Activated naive CD8-positive, alpha-beta T cell treated with anti-CD3 and anti-CD28 coated beads for 36 hours (primary cell): ENCODE results near the gene AK9. TPM values are rescaled to one million over a fixed set of nuclear protein-coding genes. Genes with fewer than 3 reads are reported as not detected.
"Not testable (repeated sequence)": the region's sequence is repeated elsewhere in the genome, so short reads cannot be mapped to it uniquely, and the experiment has no call there.

ENCODE experiments used
- DNase-seq: peaks from one replicate; pipeline ENCODE4 v3.0.0; 2021
- H3K27ac Mint-ChIP-seq: one replicate; pipeline ENCODE4 v1.8.0; 2022; ENCODE audit warnings: mild to moderate bottlenecking, moderate library complexity, mixed read lengths
- H3K27me3 Mint-ChIP-seq: one replicate; pipeline ENCODE4 v1.8.0; 2022; ENCODE audit warnings: mild to moderate bottlenecking, mixed read lengths
- H3K36me3 Mint-ChIP-seq: one replicate; pipeline ENCODE4 v1.8.0; 2021; ENCODE audit warnings: mild to moderate bottlenecking, mixed read lengths
- H3K4me1 Mint-ChIP-seq: one replicate; pipeline ENCODE4 v1.8.0; 2021; ENCODE audit warnings: mixed read lengths
- H3K4me3 Mint-ChIP-seq: one replicate; pipeline ENCODE4 v1.8.0; 2022; ENCODE audit warnings: mild to moderate bottlenecking, moderate library complexity, mixed read lengths
- H3K9me3 Mint-ChIP-seq: one replicate; pipeline ENCODE4 v1.8.0; 2022; ENCODE audit warnings: mixed read lengths
- total RNA-seq, 2 experiments: library from RNA; stranded (reverse); gene quantifications; one replicate each; pipeline ENCODE4 v1.2.3, GENCODE V29; 2021

AK9 gene
- total RNA-seq, 2 experiments from 2014 or later = 3.1 to 3.9 TPM

DNA sequence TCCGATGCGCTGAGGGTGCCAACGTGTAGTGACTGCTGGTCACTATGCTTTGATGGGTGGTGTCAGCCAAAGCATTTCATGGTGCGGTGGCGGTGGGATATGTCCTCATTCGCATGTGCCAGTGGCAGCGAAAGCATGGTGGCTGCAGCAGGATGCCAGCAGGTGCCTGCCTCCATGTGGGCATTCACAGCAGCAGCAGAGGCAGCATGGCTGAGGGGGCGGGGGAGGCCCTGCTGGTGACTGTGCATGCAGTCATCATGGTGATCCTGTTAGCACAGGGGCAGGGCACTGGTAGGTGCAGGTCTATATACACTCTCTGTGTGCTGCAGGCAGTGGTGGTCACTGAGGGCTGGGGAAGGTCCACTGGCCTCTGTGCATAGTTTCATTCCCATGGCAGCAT is 22.1 kb upstream of the AK9 start:
- no peak overlapping the region for H3K27ac Mint-ChIP-seq
- DNase-seq = no peak
- H3K9me3 Mint-ChIP-seq = peaks cover 10% of the 10 kb centered on the region
- no peak overlapping the region for H3K4me3 Mint-ChIP-seq
- H3K36me3 Mint-ChIP-seq = peaks cover 14% of the 10 kb centered on the region
- H3K4me1 Mint-ChIP-seq = peaks cover 5% of the 10 kb centered on the region
- H3K27me3 Mint-ChIP-seq = no peaks in the 10 kb centered on the region

DNA sequence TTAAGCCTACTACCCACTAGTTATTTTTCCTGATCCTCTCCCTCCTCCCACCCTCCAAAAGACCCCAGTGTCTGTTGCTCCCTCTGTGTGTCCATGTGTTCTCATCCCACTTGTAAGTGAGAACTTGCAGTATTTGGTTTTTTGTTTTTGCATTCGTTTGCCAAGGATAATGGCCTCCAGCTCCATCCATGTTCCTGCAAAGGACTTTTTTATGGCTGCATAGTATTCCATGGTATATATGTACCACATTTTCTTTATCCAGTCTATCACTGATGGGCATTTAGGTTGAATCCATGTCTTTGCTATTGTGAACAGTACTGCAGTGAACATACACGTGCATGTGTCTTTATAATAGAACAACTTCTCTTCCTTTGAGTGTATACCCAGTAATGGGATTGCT is 17.1 kb upstream of the AK9 start:
- peaks cover 15% of the 10 kb centered on the region for H3K36me3 Mint-ChIP-seq
- not testable (repeated sequence) for H3K27me3 Mint-ChIP-seq, DNase-seq, H3K4me3 Mint-ChIP-seq, H3K27ac Mint-ChIP-seq
- peaks cover 14% of the 10 kb centered on the region for H3K4me1 Mint-ChIP-seq
- H3K9me3 Mint-ChIP-seq = peaks cover 10% of the 10 kb centered on the region

DNA sequence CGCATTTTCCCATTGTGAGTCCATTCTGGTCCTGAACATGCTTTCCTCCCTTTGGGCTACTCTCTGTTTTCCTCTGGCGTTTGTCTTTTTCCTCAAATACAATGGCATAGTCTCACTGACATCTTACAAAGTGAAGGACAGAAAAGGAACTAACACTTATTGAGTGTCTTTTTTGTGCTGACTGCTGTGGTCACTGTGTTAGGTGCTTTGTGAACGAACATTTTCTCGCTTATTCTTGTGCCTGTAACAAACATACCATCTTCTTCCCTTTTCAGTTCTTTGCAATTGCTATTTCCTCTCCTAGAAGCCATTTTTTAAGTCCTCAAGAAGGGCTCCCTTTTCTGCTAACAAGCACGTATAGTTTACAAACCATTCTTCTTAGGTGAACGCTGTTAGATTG is 15.5 kb upstream of the AK9 start:
- peaks cover 10% of the 10 kb centered on the region for H3K9me3 Mint-ChIP-seq
- H3K36me3 Mint-ChIP-seq = peaks cover 15% of the 10 kb centered on the region
- no peak overlapping the region for H3K4me3 Mint-ChIP-seq
- H3K27ac Mint-ChIP-seq = no peak overlapping the region
- H3K4me1 Mint-ChIP-seq = peaks cover 20% of the 10 kb centered on the region
- no peak for DNase-seq
- no peaks in the 10 kb centered on the region for H3K27me3 Mint-ChIP-seq

DNA sequence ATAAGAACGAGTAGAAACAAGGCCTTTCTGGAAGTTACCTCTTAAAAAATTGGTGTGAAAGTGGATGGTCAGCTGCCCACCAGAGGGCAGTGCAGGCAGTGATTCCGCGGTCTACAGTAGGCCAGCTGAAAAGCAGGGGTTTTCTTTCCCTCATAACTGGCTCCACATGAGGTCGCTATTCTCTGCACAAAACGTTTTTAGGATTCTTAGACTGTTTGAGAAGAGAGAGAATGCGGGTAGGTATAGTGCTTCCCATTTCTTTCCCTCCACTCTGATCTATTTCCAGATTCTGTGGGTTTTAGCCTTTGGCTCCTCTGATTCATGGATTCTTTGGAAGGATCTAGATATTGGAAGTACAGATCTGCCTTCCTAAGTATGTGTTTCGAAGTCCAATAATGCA is 14.3 kb upstream of the AK9 start:
- peak; percentile 71 for DNase-seq
- H3K27me3 Mint-ChIP-seq = no peaks in the 10 kb centered on the region
- H3K36me3 Mint-ChIP-seq = peaks cover 13% of the 10 kb centered on the region
- H3K4me1 Mint-ChIP-seq = peaks cover 19% of the 10 kb centered on the region
- H3K4me3 Mint-ChIP-seq = no peak overlapping the region
- H3K9me3 Mint-ChIP-seq = peaks cover 7% of the 10 kb centered on the region
- no peak overlapping the region for H3K27ac Mint-ChIP-seq

DNA sequence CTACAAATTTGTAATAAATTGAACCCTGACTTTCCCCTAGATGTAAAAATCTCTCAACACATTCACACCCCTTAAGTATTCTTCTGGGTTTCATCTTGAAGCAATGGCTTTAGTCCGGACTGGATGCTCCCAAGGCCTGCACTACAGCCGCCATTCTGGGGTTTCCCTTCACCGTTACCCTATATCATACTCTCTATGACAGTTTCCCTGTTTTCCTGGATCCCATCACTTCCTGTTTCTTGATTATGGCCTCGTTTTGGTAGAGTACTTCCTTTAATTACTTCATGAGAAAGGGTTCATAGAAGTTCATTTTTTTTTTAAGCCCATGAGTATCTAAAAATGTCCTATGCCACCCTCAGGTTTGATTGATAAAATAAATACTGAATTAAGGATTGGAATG is 11.8 kb upstream of the AK9 start:
- no peak overlapping the region for H3K4me3 Mint-ChIP-seq
- no peaks in the 10 kb centered on the region for H3K9me3 Mint-ChIP-seq
- no peak overlapping the region for H3K27ac Mint-ChIP-seq
- H3K4me1 Mint-ChIP-seq = peaks cover 19% of the 10 kb centered on the region
- no peaks in the 10 kb centered on the region for H3K27me3 Mint-ChIP-seq
- no peaks in the 10 kb centered on the region for H3K36me3 Mint-ChIP-seq
- no peak for DNase-seq

DNA sequence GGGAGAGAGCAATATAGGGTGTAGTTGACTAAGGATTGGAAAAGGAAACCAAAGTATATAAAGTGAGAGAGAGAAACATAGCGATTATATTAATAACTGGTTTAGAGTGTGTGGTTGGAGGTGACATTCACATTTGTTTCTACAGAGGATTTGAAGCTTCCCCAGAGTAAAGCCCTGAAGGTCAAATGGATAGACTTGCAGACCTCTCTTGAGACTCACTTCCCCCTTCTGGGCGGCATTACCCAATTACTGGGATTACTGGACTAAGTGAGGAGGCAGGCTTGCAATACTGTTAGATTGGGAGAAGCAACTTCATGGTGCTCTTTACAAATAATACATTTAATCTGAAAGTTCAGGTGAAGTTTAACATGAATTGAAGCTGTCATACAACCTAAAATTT is 10.8 kb upstream of the AK9 start:
- Mint-ChIP-seq H3K4me1 (peaks cover 19% of the 10 kb centered on the region), H3K27ac (peak overlapping the region; percentile 19), H3K4me3 (no peak overlapping the region), H3K27me3 (no peaks in the 10 kb centered on the region), H3K36me3 (no peaks in the 10 kb centered on the region), H3K9me3 (no peaks in the 10 kb centered on the region)
- no peak for DNase-seq

DNA sequence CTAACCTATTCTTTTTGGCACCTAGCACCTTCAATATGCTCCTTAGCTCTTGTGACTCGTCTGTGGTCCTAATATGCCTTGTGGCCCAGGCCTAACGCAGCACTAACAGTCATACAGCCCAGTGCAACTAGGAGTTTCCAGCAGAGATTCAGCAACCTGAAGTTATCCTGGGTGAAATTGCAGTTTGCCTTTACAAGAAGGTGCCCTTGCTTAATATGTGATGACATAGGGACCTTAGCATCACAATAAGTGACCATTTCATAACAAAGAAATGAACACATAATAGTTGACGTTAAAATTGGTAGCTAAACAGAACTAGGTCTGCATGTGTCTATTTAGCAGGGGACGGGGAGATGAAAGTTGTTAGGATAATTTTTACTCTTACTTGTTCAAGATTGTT is 10.2 kb upstream of the AK9 start:
- Mint-ChIP-seq H3K27me3 (no peaks in the 10 kb centered on the region), H3K36me3 (no peaks in the 10 kb centered on the region), H3K4me1 (peaks cover 17% of the 10 kb centered on the region), H3K9me3 (no peaks in the 10 kb centered on the region), H3K4me3 (no peak overlapping the region), H3K27ac (no peak overlapping the region)
- no peak for DNase-seq

DNA sequence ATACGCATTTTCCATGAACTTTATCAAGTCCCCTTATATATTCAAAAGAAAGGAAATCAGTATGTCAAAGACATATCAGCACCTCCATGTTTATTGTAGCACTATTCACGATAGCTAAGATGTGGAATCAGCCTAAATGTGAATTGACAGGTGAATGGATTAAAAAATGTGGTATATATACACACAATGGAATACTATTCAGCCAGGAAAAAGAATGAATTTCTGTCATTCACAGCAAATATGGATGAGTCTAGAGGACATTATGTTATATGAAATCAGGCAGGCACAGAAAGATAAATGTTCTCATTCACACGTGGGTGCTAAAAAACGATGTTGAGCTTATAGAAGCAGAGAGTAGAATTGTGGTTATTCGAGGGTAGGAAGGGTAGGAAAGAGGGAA is 5.4 kb upstream of the AK9 start:
- Mint-ChIP-seq H3K27ac (no peak overlapping the region), H3K4me1 (peaks cover 12% of the 10 kb centered on the region), H3K36me3 (peaks cover 9% of the 10 kb centered on the region), H3K4me3 (no peak overlapping the region), H3K27me3 (no peaks in the 10 kb centered on the region), H3K9me3 (no peaks in the 10 kb centered on the region)
- no peak for DNase-seq

DNA sequence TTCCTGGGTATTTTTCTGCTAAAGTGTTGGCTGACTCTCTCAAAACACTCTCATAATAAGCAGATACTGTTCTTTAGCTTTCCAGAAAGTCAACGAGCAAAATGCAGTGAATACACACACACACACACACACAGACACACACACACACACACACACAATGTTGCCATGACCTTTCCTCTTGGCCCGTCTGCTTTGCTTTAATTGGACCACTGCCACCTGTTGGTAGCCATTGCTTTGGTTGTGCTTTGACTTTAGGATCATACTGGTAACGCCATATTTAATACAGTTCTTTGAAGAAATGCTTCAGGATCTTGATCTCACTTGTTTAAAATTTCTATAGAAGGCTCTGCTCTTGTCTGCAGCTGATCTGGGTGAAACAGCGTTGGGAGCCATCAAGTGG is 4.5 kb upstream of the AK9 start:
- DNase-seq = no peak

DNA sequence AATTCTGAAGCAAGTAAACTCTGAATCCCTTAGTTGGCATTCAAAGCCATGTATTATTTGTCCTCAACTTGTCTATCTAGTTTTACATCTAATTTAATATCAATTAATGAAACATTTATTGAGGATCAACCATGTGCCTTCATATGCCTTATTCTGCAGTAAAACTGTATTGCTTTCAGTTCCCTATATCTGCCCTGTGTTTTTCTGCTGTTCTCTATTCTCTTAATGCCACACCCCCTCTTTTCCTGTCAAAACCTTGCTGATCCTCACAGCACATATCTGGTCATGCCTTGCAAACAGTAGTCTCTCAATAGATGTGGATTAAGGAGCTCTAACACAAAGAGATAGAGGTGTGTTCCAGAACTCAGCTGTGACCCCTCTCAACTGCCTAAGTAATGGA is 2.1 kb upstream of the AK9 start:
- H3K4me1 Mint-ChIP-seq = peaks cover 18% of the 10 kb centered on the region
- no peaks in the 10 kb centered on the region for H3K9me3 Mint-ChIP-seq
- H3K27me3 Mint-ChIP-seq = no peaks in the 10 kb centered on the region
- no peak for DNase-seq
- H3K36me3 Mint-ChIP-seq = peaks cover 11% of the 10 kb centered on the region
- H3K4me3 Mint-ChIP-seq = no peak overlapping the region
- H3K27ac Mint-ChIP-seq = no peak overlapping the region

More for the DNA sequence above, 4.5 kb upstream of the AK9 start:
- Mint-ChIP-seq H3K27me3 (no peaks in the 10 kb centered on the region), H3K4me1 (peaks cover 12% of the 10 kb centered on the region), H3K9me3 (no peaks in the 10 kb centered on the region), H3K36me3 (peaks cover 9% of the 10 kb centered on the region), H3K4me3 (no peak overlapping the region), H3K27ac (no peak overlapping the region)

DNA sequence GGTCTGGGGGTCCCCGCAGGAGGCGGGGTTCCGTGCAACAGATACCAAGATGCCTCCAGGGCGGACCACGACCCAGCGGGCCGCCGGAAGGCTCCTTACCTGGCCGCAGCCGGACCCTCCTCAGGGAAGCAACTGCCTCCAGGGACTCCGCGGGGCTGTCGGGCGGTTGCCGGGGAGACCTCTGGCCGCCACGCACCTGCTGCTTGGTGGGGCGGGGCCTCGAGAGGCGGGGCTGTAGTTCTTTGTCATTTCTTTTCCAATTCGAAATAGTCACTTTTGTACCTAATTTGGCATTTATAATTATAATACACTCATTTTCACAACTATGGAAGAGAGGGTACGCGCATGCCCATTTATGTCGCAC is 647 bp downstream of the AK9 start:
- H3K4me1 Mint-ChIP-seq = peaks cover 30% of the 10 kb centered on the region
- H3K9me3 Mint-ChIP-seq = no peaks in the 10 kb centered on the region
- H3K4me3 Mint-ChIP-seq = peak overlapping the region; percentile 89
- H3K27ac Mint-ChIP-seq = peak overlapping the region; percentile 94
- H3K27me3 Mint-ChIP-seq = no peaks in the 10 kb centered on the region
- H3K36me3 Mint-ChIP-seq = peaks cover 11% of the 10 kb centered on the region
- DNase-seq = peak; percentile 73

DNA sequence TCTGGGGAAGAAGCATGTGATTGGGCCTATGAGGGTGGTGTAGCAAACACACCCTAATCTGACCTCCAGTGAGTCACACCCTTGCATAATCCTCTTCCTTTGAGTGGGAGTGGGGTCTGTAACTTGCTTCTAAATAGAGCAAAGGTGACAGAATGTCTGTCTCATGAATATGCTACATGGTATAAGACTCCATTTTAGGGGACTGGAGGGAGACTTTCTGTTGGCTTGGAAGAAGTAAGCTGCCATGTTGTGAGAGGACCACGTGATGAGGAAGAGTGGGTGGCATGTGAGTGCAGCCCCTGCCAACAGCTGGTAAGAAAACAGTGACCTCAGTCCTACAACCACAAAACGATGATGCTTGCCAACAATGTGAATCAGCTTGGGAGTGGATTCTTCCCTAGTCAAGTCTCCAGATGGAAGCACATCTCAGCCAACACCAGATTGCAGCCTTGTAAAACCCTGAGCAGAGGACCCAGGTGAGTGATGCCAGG is 3.7 kb downstream of the AK9 start:
- DNase-seq = peak; percentile 18
- peak overlapping the region; percentile 92 for H3K27ac Mint-ChIP-seq
- peaks cover 21% of the 10 kb centered on the region for H3K36me3 Mint-ChIP-seq
- no peaks in the 10 kb centered on the region for H3K9me3 Mint-ChIP-seq
- H3K4me1 Mint-ChIP-seq = peaks cover 25% of the 10 kb centered on the region
- no peak overlapping the region for H3K4me3 Mint-ChIP-seq
- H3K27me3 Mint-ChIP-seq = no peaks in the 10 kb centered on the region

DNA sequence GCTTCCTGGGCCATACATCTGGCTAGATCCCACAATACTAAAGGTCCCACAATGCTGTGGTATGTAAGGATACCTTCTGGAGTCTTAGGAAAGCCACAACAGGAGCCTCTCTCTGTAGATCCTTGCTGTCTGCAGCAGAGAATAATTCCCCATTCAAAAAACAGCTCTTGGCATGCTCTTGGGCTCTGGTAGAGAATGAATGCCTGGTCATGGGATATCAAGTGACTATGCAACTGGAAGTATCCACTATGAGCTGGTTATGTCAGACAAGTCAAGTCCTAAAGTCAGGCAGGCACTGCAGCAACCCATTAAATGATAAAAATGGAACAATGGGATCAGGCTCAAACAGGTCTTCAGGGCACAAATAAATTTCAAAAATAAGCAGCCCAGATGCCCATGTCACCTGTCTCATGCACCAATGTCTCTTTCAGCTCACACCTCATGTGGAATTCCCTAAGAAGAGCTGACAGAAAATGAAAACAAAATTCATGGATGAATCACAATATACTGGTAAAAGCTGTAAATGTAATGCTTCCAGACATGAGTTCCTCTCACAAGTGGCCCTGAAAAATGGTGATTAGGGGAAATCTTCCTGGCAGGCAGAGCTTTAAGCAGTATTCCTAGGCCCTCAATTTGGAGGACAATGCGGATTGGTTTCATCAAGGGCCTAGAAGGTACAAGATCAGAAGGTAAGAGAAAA is 4.3 kb downstream of the AK9 start:
- peaks cover 24% of the 10 kb centered on the region for H3K36me3 Mint-ChIP-seq
- no peaks in the 10 kb centered on the region for H3K27me3 Mint-ChIP-seq
- DNase-seq = no peak
- H3K27ac Mint-ChIP-seq = peak overlapping the region; percentile 92
- H3K4me3 Mint-ChIP-seq = no peak overlapping the region
- peaks cover 2% of the 10 kb centered on the region for H3K9me3 Mint-ChIP-seq
- peaks cover 22% of the 10 kb centered on the region for H3K4me1 Mint-ChIP-seq

DNA sequence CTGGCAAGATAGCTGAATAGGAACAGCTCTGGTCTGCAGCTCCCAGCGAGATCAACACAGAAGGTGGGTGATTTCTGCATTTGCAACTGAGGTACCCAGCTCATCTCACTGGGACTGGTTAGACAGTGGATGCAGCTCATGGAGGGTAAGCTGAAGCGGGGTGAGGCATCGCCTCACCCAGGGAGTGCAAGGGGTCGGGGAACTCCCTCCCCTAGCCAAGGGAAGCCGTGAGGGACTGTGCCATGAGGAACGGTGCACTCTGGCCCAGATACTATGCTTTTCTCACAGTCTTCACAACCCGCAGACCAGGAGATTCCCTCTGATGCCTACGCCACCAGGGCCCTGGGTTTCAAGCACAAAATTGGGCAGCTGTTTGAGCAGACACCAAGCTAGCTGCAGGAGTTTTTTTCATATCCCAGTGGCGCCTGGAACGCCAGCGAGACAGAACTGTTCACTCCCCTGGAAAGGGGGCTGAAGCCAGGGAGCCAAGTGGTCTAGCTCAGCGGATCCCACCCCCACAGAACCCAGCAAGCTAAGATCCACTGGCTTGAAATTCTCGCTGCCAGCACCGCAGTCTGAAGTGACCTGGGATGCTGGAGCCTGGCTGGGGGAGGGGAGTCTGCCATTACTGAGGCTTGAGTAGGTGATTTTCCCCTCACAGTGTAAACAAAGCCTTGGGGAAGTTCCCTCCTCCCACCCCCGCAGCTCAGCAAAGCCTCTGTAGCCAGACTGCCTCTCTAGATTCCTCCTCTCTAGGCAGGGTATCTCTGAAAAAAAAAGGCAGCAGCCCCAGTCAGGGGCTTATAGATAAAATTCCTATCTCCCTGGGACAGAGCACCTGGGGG is 12.1 kb downstream of the AK9 start:
- not testable (repeated sequence) for H3K4me3 Mint-ChIP-seq, H3K27me3 Mint-ChIP-seq, H3K9me3 Mint-ChIP-seq, H3K27ac Mint-ChIP-seq
- DNase-seq = peak; percentile 13
- Mint-ChIP-seq H3K4me1 (peaks cover 14% of the 10 kb centered on the region), H3K36me3 (peaks cover 12% of the 10 kb centered on the region)

DNA sequence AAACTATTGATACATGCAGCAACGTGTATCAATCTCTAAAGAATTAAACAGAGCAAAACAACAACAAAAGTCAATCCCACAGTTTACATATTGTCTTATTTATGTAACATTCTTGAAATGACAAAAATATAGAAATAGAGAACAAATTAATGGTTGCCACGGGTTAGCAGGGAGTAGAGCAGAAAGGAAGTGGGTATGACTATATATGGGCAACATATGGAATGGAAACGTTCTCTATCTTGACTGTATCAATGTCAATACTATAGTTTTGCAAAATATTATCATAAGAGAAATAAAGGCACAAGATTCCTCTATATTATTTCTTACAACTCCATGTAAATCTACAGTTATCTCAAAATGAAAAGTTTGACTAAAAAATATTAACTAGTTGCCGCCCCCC is 12.8 kb downstream of the AK9 start:
- Mint-ChIP-seq H3K27me3 (no peaks in the 10 kb centered on the region), H3K4me1 (peaks cover 14% of the 10 kb centered on the region), H3K9me3 (peaks cover 6% of the 10 kb centered on the region), H3K36me3 (peaks cover 8% of the 10 kb centered on the region), H3K27ac (no peak overlapping the region), H3K4me3 (no peak overlapping the region)
- no peak for DNase-seq

DNA sequence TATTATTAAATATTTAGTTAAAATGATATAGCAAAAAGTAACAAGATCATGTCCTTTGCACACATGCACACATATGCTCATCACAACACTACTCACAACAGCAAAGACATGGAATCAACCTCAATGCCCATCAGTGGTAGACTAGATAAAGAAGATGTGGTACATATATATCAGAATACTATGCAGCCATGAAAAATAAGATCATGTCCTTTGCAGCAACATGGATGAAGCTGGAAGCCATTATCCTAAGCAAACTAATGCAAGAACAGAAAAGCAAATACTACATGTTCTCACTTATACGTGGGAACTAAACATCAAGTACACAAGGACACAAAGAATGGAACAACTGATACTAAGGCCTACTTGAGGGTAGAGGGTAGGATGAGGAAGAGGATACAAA is 14.3 kb downstream of the AK9 start:
- Mint-ChIP-seq H3K36me3 (peaks cover 8% of the 10 kb centered on the region), H3K27ac (no peak overlapping the region), H3K27me3 (no peaks in the 10 kb centered on the region), H3K4me3 (no peak overlapping the region), H3K4me1 (peaks cover 11% of the 10 kb centered on the region), H3K9me3 (peaks cover 4% of the 10 kb centered on the region)
- no peak for DNase-seq
